Midbrain (tissue), 1 donor: ENCODE measurements around the gene EEF1AKMT1.

Source experiments
- DNase-seq: peaks from one replicate; lab custom pipeline; 2025; lab: John Stamatoyannopoulos, UW

EEF1AKMT1 gene

GRCh38 chr13:20718958-20719566 lies 54.7 kb downstream of the EEF1AKMT1 start:
- no peak for DNase-seq

- no peak for DNase-seq
Observed at GRCh38 chr13:20717581-20718542, 55.9 kb downstream of the EEF1AKMT1 start.

GRCh38 chr13:20716951-20717350 lies 56.8 kb downstream of the EEF1AKMT1 start:
- DNase-seq = no peak

- no peak for DNase-seq
Observed at GRCh38 chr13:20715330-20715712, 58.4 kb downstream of the EEF1AKMT1 start.

- peak; percentile 54 for DNase-seq
Observed at GRCh38 chr13:20714563-20715329, 59.0 kb downstream of the EEF1AKMT1 start.

GRCh38 chr13:20714161-20714560 lies 59.6 kb downstream of the EEF1AKMT1 start:
- no peak for DNase-seq

GRCh38 chr13:20713751-20714150 lies 60.0 kb downstream of the EEF1AKMT1 start:
- peak; percentile 43 for DNase-seq

GRCh38 chr13:20713014-20713376 lies 60.8 kb downstream of the EEF1AKMT1 start:
- DNase-seq = no peak

- no peak for DNase-seq
Observed at GRCh38 chr13:20711301-20712044, 62.3 kb downstream of the EEF1AKMT1 start.

GRCh38 chr13:20709782-20710181 lies 64.0 kb downstream of the EEF1AKMT1 start:
- DNase-seq = no peak

- DNase-seq = no peak
Observed at GRCh38 chr13:20709369-20709768, 64.4 kb downstream of the EEF1AKMT1 start.

GRCh38 chr13:20708216-20708615 lies 65.5 kb downstream of the EEF1AKMT1 start:
- DNase-seq = no peak

GRCh38 chr13:20706661-20707060 lies 67.1 kb downstream of the EEF1AKMT1 start:
- no peak for DNase-seq

GRCh38 chr13:20704459-20705069 lies 69.2 kb downstream of the EEF1AKMT1 start:
- no peak for DNase-seq

GRCh38 chr13:20703780-20704458 lies 69.8 kb downstream of the EEF1AKMT1 start:
- DNase-seq = peak; percentile 58

- DNase-seq = peak; percentile 56
Observed at GRCh38 chr13:20702915-20703779, 70.6 kb downstream of the EEF1AKMT1 start, which contains the start of gene IL17D. Gene IL17D, plus strand, starts transcription at chr13:20703699. Its CDS starts 303 bp downstream, at chr13:20704002.

- peak; percentile 50 for DNase-seq
Observed at GRCh38 chr13:20702530-20702914, 71.2 kb downstream of the EEF1AKMT1 start.

GRCh38 chr13:20701461-20701860 lies 72.3 kb downstream of the EEF1AKMT1 start:
- no peak for DNase-seq

- no peak for DNase-seq
Observed at GRCh38 chr13:20700288-20700687, 73.5 kb downstream of the EEF1AKMT1 start.

GRCh38 chr13:20699715-20700114 lies 74.0 kb downstream of the EEF1AKMT1 start:
- DNase-seq = no peak
